Measurements from ENCODE around the gene CAP1. TPM values are rescaled to one million over a fixed set of nuclear protein-coding genes. Genes with fewer than 3 reads are reported as not detected.

CAP1 gene
- total and polyA plus RNA-seq, 8 donors = 150 to 501 (median 167) TPM

GRCh38 chr1:40064797-40065499, 24.4 kb downstream of the CAP1 start:
- Histone ChIP-seq H3K36me3 (peaks cover 3 to 99% of the 10 kb centered on the region in 2 donors), H3K27me3 (no peaks in the 10 kb centered on the region), H3K9me3 (no peaks in the 10 kb centered on the region), H3K4me3 (no peak overlapping the region), H3K4me1 (peaks cover 5 to 79% of the 10 kb centered on the region in 2 donors), H3K27ac (peak overlapping the region in 1 of 2 donors; percentile 86)
- intact Hi-C loops (cut with DNase I) = no loop called here
- peak; percentile 56 for ATAC-seq
- no peak for TF ChIP-seq CTCF (IDR thresholded peaks at IDR 0.05)
- DNase-seq = no peak

GRCh38 chr1:40067023-40067422, 26.5 kb downstream of the CAP1 start:
- H3K27ac ChIP-seq = peak overlapping the region in 1 of 2 donors; percentile 86
- ATAC-seq (no peak), DNase-seq (no peak)
- H3K9me3 ChIP-seq = no peaks in the 10 kb centered on the region
- intact Hi-C loops (cut with DNase I) = no loop called here
- H3K4me1 ChIP-seq = peaks cover 0 to 58% of the 10 kb centered on the region in 2 donors
- no peaks in the 10 kb centered on the region for H3K27me3 ChIP-seq
- peaks cover 9 to 100% of the 10 kb centered on the region in 2 donors for H3K36me3 ChIP-seq
- no peak for TF ChIP-seq CTCF (IDR thresholded peaks at IDR 0.05)
- no peak overlapping the region for H3K4me3 ChIP-seq

- Histone ChIP-seq H3K4me1 (peaks cover 0 to 59% of the 10 kb centered on the region in 2 donors), H3K27ac (no peak overlapping the region), H3K4me3 (no peak overlapping the region), H3K27me3 (no peaks in the 10 kb centered on the region), H3K9me3 (no peaks in the 10 kb centered on the region), H3K36me3 (peaks cover 9 to 100% of the 10 kb centered on the region in 2 donors)
- DNase-seq (no peak), ATAC-seq (no peak)
- no peak for TF ChIP-seq CTCF (IDR thresholded peaks at IDR 0.05)
- intact Hi-C loops (cut with DNase I) = no loop called here
Observed at GRCh38 chr1:40067851-40068250, 27.3 kb downstream of the CAP1 start.

DNA sequence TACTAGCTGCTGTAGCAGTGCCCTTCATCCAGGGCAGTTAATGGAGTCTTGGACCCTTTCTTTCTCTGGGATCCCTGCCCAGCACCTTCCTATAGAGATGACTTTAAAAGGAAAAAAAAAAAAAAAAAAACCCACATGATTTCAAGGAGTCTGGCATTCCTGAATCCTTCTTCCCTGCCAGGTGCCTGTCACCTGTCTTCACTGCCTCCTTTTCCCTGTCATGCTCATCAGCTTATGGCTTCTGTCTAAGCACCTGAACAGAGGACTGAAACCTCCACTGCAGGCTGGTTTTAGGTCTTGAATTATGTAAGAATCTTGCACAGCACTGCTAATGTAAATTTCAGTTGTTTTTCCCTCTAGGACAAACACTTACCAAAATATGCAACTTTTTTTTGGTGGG, 31.6 kb downstream of the CAP1 start:
- Histone ChIP-seq H3K9me3 (no peaks in the 10 kb centered on the region), H3K36me3 (peaks cover 9 to 97% of the 10 kb centered on the region in 2 donors), H3K4me1 (peaks cover 5 to 53% of the 10 kb centered on the region in 2 donors), H3K27me3 (no peaks in the 10 kb centered on the region), H3K4me3 (no peak overlapping the region), H3K27ac (no peak overlapping the region)
- ATAC-seq (no peak), DNase-seq (no peak)
- intact Hi-C loops (cut with DNase I) = no loop called here
- no peak for TF ChIP-seq CTCF (IDR thresholded peaks at IDR 0.05)

DNA sequence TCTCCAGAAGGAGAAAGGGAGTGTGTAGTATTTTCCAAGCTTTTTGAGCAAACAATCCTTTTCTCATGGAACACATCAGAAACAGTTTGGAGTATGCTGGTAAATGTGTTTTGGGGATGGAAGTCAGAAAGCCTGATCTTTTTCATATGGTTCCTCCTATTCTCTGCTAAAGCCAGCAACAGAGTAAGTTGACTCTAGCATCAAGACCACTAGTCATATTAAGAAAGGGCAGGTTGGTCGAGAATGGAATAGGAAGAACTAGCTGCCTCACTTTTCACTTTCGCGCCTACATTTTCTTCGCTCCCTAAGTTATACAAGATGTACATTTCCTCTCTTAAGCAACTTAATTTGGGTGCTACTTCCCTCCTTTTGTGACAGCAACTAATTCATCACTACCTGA, 32.5 kb downstream of the CAP1 start:
- DNase-seq (no peak), ATAC-seq (no peak)
- Histone ChIP-seq H3K9me3 (no peaks in the 10 kb centered on the region), H3K4me1 (peaks cover 5 to 55% of the 10 kb centered on the region in 2 donors), H3K36me3 (peaks cover 6 to 97% of the 10 kb centered on the region in 2 donors), H3K4me3 (no peak overlapping the region), H3K27me3 (no peaks in the 10 kb centered on the region), H3K27ac (peak overlapping the region in 1 of 2 donors; percentile 37)
- TF ChIP-seq CTCF (IDR thresholded peaks at IDR 0.05) = no peak
- intact Hi-C loops (cut with DNase I) = no loop called here

Measured in left lung (tissue), 10 donors.